SKM-1 (cell line): ENCODE data around the gene PLCD1.
A peak's percentile ranks its signal among the peaks of the same experiment; 100 is the strongest.
"Not testable (repeated sequence)": the region's sequence is repeated elsewhere in the genome, so short reads cannot be mapped to it uniquely, and the experiment has no call there.

Experiments used
- DNase-seq: peaks from one replicate; lab custom pipeline; 2025; ENCODE audit not compliant: unreplicated experiment; lab: John Stamatoyannopoulos, UW

The PLCD1 gene

DNA sequence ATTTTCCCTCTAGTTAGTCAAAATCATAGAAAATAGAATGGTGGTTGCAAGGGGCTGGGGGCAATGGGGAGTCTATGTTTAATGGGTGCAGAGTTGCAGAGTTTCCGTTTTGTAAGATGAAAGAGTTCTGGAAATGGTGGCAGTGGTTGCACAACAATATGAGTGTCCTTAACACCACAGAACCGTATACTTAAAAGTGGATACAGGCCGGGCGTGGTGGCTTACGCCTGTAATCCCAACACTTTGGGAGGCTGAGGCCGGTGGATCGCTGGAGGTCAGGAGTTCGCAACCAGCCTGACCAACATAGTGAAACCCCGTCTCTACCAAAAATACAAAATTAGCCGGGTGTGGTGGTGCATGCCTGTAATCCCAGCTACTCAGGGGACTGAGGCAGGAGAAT lies 41.1 kb downstream of the PLCD1 start:
- not testable (repeated sequence) for DNase-seq

- DNase-seq, result no peak
Measured at GRCh38 chr3:37987751-37988179, 41.7 kb downstream of the PLCD1 start.

GRCh38 chr3:37987315-37987697 lies 42.1 kb downstream of the PLCD1 start:
- DNase-seq, result no peak

DNA sequence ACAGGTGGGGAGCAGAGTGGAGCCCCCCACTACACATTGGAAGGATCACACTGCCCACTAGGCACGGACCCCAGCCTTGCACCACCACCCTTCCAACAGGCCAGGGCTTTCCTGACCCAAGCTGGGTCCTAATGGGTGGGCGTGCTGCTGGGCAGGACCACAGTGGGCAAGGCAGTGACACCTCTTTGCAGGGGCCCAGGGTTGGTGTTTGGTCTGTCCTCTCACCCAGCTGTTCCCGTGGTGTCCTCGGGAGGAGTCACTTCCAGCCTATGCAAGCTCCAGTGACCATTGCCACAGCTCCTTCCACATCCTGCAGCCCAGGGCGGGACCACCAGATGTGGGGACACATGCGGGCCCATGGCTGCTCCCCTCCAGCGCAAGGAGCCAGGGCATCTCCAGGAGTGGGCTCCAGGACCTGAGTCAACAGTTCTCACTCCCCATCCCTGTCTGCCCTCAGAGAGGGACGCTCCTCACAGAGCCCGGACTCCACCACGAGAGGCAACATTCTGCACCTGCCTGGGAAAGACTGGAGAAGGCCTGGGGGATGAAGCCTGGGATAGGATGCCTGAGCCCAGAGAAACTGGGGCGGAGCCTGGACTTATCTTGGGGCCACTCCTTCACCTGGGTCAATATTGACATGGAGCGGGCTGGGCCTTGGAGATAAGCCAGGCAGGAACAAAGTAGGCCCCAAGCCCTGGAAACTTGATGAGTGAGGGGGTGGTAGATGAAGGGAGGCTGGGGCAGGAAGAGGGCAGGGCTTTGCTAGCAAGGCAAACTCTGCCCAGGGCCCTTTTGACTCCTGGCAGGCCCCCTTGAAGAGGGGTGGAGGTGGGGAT lies 42.7 kb downstream of the PLCD1 start:
- DNase-seq, result no peak

- DNase-seq, result no peak
Measured at GRCh38 chr3:37985637-37986320, 43.7 kb downstream of the PLCD1 start.

DNA sequence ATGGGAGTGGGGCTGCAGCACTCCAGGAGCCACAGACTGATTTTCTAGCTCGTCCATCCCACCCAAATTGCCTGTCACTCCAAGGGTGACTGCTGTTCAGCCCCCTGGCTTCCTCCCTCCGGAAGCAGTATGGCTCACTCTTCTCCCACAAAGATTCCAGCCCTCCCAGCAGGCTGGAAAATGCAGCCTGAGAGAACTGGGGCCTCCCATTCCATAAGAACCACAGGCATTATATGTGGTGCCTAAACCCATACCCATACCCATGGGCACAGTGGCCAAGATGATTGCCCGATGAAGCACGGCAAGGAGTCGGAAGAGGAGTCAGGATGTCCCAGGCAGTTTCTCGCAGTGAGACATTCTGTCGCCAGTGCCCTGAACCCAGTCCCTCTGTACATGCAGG lies 44.8 kb downstream of the PLCD1 start:
- no peak for DNase-seq

DNA sequence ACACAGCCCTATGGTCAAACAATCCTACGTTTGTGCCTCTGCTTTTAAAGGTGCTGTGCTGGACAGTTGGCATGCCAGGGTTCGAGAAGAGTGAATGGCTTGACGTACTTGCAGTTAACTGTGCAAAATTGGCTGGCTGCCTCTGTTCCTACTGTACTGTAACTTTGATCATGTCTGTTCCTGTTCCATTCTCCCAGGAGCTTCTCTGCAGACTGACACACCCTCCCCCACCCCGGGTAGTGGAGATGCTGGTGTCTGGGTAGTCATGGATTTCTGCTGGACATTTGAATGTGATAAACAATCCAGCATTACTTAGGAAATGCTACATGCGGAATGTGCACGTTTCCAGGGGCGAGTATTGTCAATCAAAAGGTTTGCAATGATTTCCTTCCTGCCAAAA lies 45.4 kb downstream of the PLCD1 start:
- no peak for DNase-seq

GRCh38 chr3:37982331-37982730 lies 47.1 kb downstream of the PLCD1 start:
- DNase-seq, result no peak

DNA sequence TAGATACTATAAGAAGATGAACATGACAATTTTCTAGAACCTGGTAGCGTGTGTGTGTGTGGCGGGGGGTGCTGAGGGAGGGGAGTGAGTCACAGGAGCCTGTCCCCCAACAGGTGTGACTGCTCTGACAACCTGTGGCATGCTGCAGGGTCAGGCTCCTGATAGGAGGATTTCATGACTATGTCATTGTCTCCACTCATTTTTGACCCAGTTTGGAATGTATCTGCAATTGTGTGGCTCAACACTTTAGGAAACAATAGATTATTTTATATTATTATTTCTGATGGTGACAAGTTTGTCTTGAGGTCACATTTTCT lies 48.1 kb downstream of the PLCD1 start:
- no peak for DNase-seq

DNA sequence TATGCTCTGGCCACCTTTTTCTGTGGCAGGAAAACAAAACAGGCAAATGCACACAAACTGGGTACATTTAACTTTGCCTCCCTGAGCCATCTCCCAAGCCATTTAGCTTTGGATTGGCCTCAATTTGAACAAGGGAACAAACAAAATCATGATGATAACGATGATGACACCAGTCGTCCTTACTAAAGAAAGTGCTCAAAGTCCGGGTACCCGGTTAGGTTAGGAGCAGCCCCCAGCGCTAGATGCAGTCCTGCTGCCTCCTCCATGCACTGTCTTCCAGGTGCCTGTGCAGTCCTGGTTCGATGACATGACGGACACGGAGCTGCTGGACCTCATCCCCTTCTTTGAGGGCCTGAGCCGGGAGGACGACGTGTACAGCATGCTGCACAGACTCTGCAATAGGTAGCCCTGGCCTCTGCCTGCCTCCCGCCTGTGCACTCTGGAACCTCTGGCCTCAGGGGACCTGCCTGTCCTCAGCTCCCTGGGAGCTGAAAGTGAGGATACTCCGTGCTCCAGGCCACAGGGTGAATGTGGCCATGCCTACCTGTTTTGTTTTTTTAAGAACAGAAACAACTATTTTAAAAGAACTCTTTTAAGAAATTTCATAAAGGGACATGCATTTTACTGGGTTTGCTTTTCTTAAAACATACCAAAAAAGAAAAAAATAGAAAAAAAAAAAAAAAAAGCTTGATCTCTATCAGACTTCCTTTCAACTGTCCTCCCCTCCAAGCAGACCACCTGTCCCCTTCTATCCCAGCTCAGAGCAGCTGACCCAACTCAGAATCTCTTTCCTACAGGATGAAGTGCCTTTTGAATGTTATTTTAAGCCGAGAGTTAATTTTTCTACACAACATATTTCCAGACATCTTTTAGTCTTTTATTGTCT lies 48.7 kb downstream of the PLCD1 start:
- no peak for DNase-seq

DNA sequence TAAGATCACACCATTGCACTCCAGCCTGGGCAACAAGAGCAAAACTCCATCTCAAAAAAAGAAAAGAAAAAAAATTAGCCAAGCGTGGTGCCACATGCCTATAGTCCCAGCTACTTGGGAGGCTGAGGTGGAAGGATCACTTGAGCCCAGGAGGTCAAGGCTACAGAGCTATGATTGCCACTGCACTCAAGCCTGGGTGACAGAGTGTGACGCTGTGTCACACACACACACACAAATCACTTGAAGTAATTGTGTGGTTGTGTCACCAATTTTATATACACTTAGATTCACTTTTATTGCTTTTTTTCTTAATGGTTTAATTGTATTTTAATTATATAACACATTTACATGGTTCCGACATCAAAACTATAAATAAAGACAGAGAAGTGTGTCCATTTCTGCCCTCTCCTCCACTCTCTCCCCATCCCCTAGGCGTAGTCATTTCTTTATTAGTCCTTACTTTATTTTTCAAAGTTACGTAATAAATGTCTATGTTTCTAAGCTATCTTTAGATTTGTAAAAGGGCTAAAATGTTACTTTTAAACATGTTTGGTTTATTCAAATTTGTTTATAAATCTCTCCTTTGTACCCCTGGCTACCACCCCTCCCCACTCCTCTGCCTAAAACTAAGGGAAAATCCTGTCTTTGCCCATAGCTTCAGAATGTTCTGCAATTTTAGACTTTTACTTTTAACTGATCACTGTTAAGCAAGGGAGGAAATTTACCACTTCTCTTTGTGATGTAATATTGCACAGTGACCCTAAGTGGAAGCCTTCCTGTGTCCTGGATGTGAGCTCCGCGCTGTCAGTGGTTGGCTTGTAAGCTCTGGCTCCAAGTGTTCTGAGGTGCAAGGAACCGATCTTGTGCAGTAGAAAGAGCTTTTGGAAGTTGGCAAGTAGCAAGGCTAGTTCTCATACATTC lies 49.6 kb downstream of the PLCD1 start:
- DNase-seq, result peak; percentile 93

- DNase-seq, result peak; percentile 23
Measured at GRCh38 chr3:37974121-37975083, 55.0 kb downstream of the PLCD1 start.

DNA sequence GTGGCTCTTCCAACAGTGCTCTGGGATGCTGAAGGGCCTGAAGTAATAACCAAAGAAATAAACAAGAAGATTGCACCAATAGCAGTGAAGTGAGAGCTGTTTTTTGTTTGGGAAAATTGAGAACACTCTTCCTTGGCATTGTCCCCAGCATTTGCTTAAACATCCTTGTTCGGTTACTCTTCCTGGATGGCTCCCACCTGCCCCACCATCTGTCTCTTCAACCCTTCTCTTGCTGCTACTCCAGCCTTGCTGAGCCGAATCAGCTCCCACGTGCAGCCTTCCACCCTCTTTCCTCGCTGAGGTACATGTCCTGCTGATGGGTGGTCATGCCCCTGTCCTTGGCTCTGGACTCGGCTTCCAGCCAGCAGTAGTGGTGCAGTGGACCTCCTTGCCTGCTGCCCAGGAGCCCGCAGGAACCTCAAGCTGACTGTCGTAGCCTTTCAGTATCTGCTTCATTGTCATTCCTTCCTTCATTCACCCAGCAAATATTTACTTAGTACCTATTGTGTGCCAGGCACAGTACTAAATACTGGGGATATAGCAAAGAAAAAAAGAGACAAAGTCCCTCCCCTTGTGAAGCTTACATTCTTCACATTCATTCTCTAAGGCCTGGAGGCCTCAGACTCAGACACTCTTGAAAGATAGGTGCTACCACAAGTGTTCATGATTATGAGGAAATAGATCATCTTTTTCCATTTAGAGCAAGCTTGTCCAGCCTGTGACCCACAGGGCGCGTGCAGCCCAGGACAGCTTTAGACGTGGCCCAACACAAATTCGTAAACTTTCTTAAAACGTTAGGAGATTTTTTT lies 56.0 kb downstream of the PLCD1 start:
- DNase-seq, result no peak

- DNase-seq, result not testable (repeated sequence)
Measured at GRCh38 chr3:37972056-37972455, 57.4 kb downstream of the PLCD1 start.

DNA sequence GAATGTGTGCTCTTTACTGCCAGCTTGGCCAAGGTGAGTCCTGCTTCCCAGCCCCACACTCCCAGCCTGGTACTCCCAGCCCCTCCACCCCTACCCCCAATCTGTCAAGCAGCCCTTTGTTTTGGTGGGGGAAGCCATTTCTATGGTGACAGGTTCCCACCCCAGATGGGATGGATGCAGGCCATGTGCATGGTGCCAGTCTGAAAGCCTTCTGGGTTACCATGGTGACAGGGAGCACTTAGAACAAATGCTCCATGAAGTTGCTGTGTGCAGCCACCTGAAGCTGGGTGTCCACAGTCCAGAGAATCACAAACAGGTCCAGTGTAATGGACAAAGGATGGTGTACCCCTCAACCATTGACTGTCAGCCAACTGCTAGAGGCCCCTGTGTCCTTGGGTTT lies 58.0 kb downstream of the PLCD1 start:
- no peak for DNase-seq

DNA sequence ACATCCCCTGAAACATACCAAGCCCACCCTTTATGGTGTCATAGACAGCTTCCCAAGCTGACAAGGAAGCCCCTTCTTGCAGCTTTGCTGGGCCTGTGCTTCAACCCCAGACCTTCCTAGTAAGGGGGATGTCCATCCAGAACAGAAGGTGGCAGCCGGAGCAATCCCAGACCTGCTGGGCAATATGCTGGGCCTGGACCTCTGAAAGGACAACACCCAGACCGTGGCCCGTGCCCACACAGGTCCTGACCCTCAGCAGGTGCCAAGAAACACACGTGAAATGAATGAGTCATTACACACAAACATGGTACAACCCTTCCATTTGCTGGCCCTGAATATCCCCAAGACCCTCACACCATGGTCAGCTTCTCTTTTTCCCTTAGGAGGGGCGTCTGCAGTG lies 58.6 kb downstream of the PLCD1 start:
- no peak for DNase-seq

DNA sequence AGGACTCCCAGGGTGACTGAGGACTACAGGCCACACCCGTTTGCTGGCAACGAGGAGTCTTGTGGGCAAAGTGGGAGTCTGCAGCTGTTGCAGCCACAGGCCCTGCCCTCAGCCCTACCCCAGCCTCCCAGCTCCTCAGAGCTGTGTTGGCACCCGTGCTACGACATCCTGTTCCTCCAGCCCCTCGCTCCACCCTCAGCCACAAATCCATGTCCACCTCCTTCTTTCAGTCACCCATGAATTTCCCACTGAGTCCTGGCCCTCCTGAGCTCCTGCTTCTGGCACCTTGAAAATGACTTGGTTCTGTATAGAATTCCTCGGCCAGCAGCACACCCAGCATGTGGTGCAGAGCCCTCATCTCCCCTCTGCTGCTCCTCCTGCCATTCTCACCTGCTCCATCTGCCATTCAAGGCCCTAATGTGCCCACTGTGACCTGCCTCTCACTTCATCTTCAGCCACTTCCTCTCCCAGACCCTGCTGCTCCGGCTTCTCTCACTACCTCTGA lies 59.8 kb downstream of the PLCD1 start:
- no peak for DNase-seq

GRCh38 chr3:37968813-37969595 lies 60.4 kb downstream of the PLCD1 start:
- DNase-seq, result no peak
